Measurements from ENCODE around the gene SYS1. TPM values are rescaled to one million over a fixed set of nuclear protein-coding genes. Genes with fewer than 3 reads are reported as not detected.

The SYS1 gene
- total RNA-seq, 2 donors from 2014 or later, result 23.4 to 24.1 TPM

DNA sequence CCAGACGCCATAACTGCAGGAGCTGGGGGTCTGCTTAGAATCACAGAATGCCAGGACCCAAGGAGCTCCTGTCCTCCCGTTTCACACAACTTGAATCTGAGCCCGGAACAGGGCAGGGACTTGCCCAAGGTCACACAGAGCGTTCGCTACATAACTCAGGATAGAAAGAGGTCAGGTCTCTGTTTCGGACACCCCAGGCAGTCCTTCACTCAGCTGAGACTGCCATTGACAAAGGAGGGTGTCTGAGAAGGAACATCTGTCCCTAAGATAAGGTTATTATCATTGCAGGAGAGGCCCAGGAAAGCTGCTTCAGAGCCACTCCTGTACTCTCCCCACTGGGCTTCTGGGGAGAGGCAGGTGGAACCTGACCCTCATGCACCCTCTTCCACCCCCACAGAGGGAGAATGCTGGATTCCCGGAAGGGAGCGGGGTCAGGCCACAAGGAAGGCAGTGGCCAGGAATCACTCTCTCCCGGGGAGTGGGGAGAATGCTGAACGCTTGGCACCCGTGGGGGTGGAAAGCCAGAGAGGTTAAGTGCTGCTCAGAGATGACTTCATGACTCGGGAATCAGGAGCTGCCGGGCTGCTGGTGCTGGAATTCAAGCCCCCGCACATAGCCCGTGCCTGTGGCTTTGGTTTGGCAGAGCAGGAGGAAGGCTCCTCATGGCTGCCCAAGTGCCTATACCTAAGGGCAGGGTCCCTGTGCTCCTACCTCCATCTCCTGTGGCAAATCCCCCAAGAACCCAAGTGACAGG is 25.4 kb upstream of the SYS1 start:
- intact Hi-C loops (cut with DNase I), result loop anchor here in 1 of 2 donors (2.0 kb wide), 1 partner anchor 21 kb away; no protein-coding TSS in a partner anchor
- DNase-seq, result peak; percentile 68

DNA sequence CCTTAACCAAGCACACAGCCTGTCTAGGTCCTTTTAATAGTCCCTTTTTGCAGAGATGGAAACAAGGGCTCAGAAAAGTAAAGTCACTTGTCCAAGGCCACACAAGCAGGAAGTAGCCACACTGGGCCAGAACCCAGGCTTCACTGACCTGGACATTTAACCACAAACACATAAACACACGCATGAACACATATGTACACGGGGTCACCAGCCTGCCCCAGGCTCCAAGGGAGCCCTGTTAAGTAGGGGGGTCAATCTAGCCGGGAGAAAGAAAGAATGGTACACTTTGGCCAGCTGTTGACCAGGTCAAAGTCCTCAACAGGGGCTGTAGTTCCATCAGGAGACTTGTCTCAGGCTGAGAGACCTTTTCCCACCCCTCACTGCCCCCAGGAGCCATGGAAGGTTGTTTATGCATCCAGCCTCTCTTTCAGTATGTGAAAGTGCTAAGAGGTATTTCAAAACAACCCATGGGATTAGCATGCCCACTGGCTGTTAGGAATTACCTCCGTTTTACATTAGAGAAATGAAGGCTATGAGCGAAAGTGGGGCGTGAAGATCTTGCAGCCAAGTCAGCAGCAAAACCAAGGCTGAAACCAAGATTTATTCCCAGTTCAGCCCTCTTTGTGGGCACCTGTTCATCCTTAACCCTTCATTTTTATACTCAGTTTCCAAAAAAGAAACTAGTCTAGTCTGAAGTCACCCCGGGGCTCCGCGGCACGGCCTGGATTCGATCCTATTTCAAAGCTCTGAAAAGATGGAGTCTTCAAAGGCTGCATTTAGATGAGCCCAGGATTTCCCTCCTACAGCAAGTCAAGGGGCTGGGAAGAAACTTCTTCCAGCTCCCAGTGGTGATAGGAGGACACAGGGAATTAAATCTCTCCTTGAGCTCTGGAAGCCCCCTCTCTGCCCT is 24.6 kb upstream of the SYS1 start:
- intact Hi-C loops (cut with DNase I), result no loop called here
- ATAC-seq (no peak), DNase-seq (no peak)

More for the DNA sequence above, 25.4 kb upstream of the SYS1 start:
- ATAC-seq, result peak; percentile 70 to 81

DNA sequence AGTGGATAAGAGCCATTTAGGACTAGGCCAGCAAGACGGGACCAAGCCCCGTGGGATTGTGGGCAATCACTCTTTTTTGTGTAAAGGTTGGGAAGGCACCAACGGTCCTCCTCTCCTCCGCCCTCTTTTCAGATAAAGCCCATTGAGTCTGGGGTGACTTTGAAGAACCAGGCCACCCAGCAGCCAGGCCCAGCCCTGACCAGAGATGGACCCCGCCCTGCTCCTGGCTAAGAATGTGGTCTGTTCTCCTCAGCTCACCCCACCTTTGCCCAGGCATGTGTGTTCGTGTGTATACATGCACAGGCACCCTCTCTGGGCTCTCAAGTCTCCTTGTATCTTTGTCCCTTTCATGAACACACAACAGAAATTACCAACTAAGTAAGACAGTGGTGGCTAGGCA is 23.9 kb upstream of the SYS1 start:
- no peak for DNase-seq
- no peak for ATAC-seq
- intact Hi-C loops (cut with DNase I), result no loop called here

DNA sequence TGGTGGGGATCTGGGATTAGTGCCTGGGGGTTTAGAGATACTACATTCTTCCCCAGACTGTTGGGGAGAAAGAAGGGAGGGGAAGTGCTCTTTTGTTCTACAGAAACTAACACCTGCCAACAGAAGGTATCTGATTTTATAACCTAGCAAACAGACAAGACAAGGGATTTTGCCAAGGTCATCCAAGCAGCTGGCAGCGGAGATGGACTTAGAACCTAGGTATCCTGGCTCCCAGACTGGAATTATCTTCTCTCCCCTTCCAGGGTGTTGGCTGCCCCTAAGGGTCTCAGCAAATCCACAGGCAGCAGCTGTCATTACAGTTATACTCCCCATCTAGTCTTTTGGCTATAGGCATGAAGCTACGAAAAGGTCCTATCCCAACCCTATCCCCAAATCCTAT is 23.2 kb upstream of the SYS1 start:
- intact Hi-C loops (cut with DNase I), result no loop called here
- no peak for DNase-seq
- no peak for ATAC-seq

DNA sequence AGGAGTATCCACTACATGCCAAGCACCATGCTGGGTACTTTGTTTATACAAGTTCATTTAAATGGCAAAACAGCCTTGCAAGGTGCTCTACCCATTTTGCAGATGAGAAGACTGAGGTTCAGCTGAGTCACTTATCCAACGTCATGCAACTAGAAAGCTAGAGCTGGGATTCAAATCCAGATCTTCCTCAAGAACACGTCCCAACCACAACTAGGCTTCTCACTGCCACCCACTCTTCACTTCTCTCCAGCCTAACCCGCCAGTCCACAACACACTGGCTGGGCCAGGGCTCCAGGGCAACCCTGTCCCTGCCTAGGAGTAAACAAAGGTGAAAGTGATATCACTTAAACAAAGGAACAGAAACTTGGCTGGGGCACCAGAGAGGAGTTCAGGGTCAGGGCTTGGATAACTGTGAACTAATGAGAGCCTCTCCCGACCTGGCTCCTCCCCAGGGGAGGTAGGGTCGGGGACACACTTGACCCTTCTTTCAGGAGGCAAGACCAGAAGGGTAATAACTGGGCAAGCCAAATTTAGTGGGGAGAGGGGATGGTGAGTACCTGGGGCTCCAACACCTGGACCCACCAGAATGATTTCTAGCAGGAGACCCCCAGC is 22.6 kb upstream of the SYS1 start:
- intact Hi-C loops (cut with DNase I), result no loop called here
- no peak for ATAC-seq
- DNase-seq, result no peak

DNA sequence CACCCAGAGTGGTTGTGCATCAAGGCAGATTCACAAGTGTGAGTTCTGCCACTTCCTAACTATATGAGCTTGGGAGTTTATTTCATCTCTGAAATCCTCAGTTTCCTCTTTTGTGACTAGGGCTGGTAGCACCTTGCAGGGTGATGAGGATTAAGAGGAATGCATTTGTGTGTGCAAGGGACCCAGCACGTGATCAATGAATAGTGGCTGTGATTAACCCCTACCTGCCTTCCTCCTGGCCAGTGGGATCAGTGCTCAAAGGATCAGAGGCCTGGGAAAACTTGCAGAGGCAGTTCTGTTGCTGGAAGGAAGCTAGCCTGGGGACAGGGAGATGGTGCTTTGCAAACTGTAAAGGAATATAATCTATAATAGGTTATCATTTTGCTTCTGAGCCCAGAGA is 22.0 kb upstream of the SYS1 start:
- ATAC-seq, result no peak
- intact Hi-C loops (cut with DNase I), result no loop called here
- DNase-seq, result no peak

DNA sequence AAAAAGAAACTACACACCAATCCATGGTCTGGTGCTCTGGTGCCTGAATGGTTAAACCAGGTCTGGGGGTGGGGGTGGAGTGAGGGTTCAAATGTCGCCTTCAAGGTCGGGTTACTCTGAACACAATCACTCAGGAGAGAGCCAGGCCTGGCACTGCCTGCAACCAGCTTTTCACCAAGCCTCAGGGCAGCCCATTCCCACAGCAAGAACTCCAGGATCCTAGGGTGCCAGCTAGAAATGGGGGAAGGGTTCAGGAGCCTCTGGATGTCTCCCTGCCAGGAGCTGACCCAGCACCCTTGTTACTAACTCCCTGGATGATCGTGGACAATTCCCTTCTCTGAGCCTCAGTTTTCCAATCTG is 21.4 kb upstream of the SYS1 start:
- no peak for ATAC-seq
- no peak for DNase-seq
- intact Hi-C loops (cut with DNase I), result no loop called here

DNA sequence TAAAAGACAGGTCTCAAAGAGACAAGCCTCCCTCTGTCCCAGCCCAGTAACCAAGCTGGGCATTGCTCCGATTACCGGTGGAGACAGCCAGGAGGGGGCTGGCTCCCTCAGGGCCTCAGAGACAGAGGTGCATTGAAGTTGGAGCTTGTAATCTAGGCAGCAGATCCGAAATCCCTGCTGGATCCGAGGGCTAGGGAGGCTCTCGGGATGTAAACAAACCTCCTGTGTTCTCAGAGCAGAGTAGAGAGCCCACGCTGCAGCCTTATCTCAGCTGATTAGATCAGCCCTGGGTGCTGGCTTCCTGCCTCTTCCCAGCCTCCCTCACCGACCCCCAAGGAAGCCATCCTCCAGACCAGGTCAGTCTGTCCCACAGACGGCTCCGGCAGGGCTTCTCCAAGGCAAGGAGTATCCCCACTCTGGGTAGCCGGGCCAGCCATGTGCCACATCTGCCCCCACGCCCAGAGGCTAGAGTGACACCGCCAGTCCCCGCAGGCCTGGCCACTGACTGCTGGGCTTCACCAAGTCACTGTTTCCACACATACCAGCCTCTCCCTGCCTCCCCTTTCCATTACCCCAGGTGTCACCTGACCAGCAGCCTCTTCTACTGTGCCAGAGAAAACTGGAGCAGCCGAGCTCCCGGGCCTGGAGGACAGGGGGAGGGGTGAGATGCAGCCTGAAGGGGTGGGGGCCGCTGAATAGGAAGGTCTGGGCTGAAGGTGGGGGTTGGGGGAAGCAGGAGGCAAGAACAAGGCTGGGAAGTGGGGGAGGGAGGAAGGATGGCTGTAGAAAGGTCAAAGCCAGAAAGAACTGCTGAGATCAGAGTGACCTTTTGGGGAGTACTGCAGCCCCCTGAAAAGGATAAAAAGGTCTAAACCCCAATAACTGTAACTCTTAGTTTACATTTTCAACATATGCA is 20.8 kb upstream of the SYS1 start:
- peak; percentile 73 for DNase-seq
- intact Hi-C loops (cut with DNase I), result no loop called here
- peak; percentile 37 to 43 for ATAC-seq

DNA sequence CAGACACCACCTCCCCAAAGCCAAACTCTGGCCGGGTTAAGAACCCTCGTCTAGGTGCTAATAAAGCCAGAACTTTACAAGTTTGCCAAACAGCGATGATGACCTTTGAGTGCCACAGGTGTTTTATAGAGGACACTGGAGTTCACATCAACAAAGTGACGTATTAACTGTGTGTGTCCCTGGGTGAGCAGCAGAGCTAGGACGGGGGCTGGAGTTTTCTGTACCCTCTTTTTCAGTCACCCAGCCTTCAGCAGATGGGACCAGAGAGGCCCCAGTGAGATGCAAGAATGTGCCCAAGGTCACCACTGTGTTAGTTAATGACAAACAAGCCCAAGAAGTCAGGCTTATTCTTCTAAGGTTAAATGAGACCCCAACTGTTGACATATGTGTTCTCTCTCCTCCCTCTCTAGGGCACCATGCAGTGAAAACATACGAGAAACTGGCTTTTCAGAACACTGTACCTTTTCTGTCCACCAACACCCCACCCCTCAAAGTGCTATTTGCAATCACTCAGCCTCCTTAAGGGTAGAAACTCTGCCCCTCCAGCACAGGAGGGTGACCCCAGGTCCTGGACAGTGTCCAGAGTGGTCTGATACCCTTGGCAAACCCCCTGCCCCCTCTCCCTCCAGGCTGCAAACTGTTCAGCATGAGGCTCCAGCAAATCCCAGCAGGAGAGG is 20.0 kb upstream of the SYS1 start:
- ATAC-seq (no peak), DNase-seq (no peak)
- intact Hi-C loops (cut with DNase I), result no loop called here

DNA sequence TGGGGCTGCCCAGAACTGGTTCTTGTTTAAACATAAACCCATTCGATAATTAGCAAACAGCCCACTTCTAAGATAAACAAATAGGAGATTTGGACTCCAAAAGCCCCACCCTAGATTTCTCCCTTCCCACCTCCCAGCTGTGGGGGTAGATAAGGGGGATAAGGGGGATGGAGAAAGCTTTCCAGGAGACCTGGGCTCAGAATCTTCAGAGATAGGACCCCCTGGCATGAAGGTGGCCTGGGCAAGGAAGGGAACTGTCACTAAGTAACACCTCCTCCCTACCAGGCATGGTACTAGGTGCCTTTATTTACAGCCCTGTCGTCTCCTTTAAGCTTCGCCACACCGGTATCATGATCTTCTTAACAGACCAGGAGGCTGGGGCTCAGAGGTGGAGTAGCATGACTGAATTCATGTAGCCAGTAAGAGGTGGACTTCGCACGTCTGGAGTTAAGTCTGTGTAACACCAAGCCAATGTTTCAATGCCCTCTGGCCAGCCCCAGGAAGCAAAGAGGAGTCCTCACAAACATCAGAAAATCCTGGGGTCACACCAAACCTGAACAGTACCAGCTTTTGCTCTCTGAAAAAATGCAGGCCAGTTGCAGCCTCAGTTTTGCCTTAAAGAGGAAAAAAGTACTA is 19.3 kb upstream of the SYS1 start:
- ATAC-seq, result no peak
- intact Hi-C loops (cut with DNase I), result loop anchor here in 1 of 2 donors (2.0 kb wide), 1 partner anchor 15 kb away; no protein-coding TSS in a partner anchor
- DNase-seq, result no peak

DNA sequence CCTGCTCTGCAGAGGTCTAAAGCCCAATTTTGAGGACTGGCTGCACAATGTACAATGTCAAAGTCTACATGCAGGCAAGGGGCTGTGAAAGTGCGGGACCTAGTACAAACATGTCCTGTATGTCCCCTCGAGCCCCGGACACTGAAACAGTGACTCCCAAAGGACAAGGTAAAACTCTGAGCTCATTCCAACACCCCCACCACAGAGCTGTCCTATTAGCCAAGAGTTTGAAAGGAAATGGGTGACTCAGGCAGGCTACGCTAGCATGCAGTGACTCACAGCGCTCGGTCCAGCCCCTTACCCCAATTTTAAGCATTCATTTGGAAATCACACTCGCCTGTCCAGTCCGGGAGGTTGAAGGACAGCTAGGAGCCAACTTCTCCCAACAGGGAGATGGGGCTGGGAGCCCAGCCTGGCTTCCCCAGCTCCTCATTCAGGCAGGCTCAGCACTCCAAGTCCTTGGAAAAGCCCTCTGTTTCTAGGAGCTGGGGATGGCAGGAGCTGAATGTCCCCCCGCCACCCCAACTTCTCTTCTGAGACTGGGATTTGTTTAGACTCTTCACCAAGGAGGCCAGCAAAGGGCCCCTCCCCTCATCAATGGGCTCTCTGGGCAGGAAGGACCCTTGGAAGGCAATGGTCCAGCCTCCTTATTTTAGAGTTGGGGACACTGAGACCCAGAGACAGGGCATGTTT is 18.6 kb upstream of the SYS1 start:
- DNase-seq (peak; percentile 74), ATAC-seq (peak; percentile 18 to 61)
- intact Hi-C loops (cut with DNase I), result loop anchor here in 1 of 2 donors (2.0 kb wide), 1 partner anchor 14 kb away; no protein-coding TSS in a partner anchor

DNA sequence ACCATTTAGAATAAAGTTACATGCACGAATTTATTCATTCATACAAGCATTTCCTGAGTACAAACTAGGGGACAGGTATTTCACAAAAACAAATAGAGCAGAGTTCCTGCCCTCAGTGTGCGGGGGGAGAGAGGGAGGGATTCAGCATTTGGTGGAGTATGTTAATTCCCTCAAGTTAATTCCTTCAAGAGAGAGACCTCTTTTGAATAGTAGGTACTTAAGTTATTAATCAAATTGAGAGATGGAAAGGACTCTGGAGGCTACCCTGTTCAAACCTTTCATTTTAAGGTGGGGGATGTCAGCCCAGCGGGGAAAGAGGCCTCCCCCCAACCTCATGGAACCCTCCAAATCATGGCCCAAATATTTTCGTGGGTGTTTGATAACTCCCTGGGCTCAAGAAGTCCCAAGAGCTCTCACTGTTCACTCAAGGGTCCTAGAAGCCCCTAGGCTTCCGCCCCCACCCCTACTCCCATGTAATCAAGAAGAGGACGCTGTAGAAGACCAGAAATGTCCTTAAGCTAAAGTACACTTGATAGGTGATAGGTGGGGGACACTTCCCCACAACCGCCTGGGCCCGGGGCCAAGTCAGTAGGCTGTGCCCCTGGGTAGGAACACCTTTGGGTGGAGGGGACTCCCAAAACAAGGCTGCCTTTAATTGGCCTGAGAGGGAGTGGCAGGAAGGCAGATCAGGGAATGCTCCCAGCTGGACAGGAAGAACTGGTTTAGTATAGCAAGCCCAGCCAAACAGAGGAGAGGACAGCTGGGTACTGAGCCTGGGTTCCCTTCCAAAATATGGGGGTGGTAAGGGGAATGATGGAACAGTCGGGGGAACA is 17.6 kb upstream of the SYS1 start:
- no peak for DNase-seq
- intact Hi-C loops (cut with DNase I), result loop anchor here in 1 of 2 donors (2.0 kb wide), 1 partner anchor 13 kb away; no protein-coding TSS in a partner anchor
- no peak for ATAC-seq

DNA sequence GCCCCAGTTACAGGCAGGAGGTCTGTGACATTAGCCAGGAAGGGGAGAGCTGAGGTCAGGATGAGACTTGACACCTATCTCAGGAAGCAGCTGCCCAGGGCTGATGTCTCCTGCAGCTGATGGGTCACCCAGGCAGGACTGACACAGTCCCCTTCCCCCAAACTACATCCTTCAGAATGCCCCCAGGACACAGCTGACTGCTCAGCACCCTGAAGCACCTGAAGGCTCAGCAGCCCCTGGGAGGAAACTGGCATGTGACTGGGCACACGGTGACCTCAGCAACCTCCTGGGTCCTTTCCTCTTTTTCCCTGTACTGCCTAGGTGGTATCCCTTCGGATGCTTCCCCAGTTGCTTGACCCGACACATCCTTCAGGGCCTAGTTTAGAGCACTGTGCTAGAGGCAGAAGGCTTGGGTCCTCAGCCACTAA is 16.7 kb upstream of the SYS1 start:
- DNase-seq (no peak), ATAC-seq (no peak)
- intact Hi-C loops (cut with DNase I), result no loop called here

DNA sequence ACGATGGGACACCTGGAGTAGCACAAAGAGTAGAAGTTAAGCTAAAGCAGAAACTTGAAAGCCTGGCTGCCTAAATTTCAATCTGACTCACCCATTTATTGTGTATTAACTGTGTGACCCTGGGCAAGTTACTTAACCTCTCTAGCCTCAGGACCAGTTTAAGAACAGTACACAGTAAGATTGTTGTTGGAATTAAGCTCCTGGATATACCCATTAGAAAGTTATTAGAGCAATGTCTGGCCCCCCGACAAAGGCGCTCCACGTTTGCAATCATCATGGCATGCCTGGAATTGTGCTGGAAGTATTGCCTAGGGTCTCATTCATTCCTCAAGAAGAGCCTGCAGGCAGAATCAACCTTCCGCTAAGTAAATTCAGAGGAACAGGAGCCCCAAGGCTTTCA is 16.1 kb upstream of the SYS1 start:
- intact Hi-C loops (cut with DNase I), result no loop called here
- DNase-seq (no peak), ATAC-seq (no peak)

DNA sequence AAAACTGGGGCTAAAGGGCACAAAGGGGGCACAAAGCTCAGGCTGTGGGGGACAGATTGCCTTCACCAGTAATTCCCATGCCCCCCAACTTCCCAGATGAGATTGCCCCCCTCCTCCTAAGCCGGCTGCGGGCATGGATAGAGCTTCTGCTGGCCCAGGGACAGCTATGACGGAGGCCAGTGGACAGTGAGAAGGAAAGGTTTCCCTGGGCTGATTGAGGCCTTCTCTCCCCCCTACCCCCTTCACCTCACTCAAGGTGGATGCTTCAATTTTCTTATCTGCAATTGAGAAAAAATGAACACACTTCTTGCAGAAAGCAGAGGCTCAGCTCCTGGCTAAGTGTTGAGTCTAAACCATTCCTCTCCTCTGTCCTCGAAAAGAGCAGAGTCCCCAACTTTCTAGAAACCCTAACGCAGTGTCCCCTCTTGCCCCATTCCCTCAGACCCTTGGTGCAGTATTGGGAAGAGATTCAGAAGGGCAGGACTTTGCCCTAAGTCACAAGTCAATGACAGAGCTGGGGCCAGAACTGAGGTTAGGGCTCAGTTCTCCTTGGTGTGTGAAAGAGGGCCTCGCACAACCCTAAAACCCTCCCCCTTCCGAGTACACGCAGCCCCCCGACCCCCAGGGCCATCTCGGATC is 15.5 kb upstream of the SYS1 start:
- intact Hi-C loops (cut with DNase I), result no loop called here
- DNase-seq, result peak; percentile 37
- ATAC-seq, result peak; percentile 17 to 23

Data from left cardiac atrium (tissue), 4 donors.